Body of pancreas (tissue), 4 donors: ENCODE results near the gene MIR17HG. TPM values are rescaled to one million over a fixed set of nuclear protein-coding genes. Genes with fewer than 3 reads are reported as not detected.
A peak's percentile ranks its signal among the peaks of the same experiment; 100 is the strongest.

ENCODE experiments used
- ATAC-seq: fragments of 150-250 bp; one replicate; pipeline ENCODE4 v1.9.1; 2016
- DNase-seq, 4 donors: peaks; one replicate each; pipeline ENCODE4 v3.0.0-alpha.2; 2019
- H3K27ac ChIP-seq, 4 donors: fragments of 200-600 bp; sonication (generic); 1 replicate in 3 of 4; 2 replicates in 1 of 4; pipeline versions ENCODE4 v1.5.1 to v1.6.1; 2016 to 2019; ENCODE audit warnings: mild to moderate bottlenecking in 1 of 4, mixed read lengths in 1 of 4, moderate library complexity in 1 of 4
- H3K27me3 ChIP-seq, 2 donors: fragments of 200-600 bp; sonication (generic); one replicate each; pipeline ENCODE4 v1.6.0; 2016; ENCODE audit warnings: mild to moderate bottlenecking in 1 of 2
- H3K36me3 ChIP-seq, 2 donors: fragments of 200-600 bp; sonication (generic); replicated peaks in 1 of 2; 2 replicates each; pipeline ENCODE4 v1.5.1; 2016; ENCODE audit warnings: low read depth in 2 of 2; ENCODE audit not compliant: insufficient read depth in 1 of 2
- H3K4me1 ChIP-seq: fragments of 200-600 bp; sonication (generic); one replicate; pipeline ENCODE4 v1.6.0; 2016
- H3K4me3 ChIP-seq, 2 donors: fragments of 200-600 bp; sonication (generic); 1 replicate in 1 of 2; 2 replicates in 1 of 2; pipeline ENCODE4 v1.5.1; 2016 to 2019
- H3K9me3 ChIP-seq, 3 donors: fragments of 200-600 bp; sonication (generic); 1 replicate in 2 of 3; 2 replicates in 1 of 3; pipeline ENCODE4 v1.5.1; 2016
- POLR2A ChIP-seq, 3 donors: fragments of 450-650 bp; IDR thresholded peaks; one replicate each; pipeline ENCODE4 v1.6.1; 2016; ENCODE audit warnings: antibody characterized with exemption in 3 of 3, mild to moderate bottlenecking in 2 of 3
- WGBS, 2 donors: methylation state at CpG; one replicate each; pipeline ENCODE4 v1.1.5; 2017; 5-methylcytosine and 5-hydroxymethylcytosine counted together
- intact Hi-C: fragments of 100-400 bp; cut with DNase I; formaldehyde crosslinking; loops from one replicate; pipeline ENCODE4 v1.15.1; 2023
- total RNA-seq, 2 donors: library from RNA; depleted of rRNA; stranded (reverse); fragments of >200 nt; gene quantifications; one replicate each; pipeline ENCODE4 v1.1.0, GENCODE V29; 2016
- TF ChIP-seq, protein P1 (sequence below), 7 experiments: fragments of 450-650 bp in 4 of 7; fragments of 200-600 bp in 3 of 7; sonication (generic) in 3 of 7; IDR thresholded peaks; one replicate each; pipeline ENCODE4 v1.5.1; 2016 to 2019; ENCODE audit warnings: antibody characterized with exemption in 7 of 7

The MIR17HG gene
- total RNA-seq, 2 donors from 2014 or later, result 7.5 to 9.6 TPM

DNA sequence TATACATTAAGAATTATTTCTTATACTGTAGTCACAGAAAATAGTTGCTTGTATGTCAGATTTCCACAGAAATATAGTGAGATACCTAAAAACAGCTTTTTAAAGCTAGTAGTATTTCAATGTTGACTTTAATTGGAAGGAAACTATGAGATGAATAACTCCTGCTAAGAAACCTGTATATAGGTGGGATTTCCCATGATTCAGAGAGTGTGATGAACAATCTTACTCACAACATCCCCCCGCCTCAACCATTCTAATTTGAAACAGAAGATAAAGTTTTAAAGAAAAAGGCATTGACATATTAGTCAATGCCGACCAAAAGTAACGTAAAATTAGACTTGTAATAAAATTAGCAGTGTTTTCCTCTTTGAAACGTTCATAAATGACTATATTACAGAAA, 1.4 kb upstream of the MIR17HG start:
- Histone ChIP-seq H3K27me3 (peaks cover 0 to 5% of the 10 kb centered on the region in 2 donors), H3K4me3 (no peak overlapping the region), H3K36me3 (peaks cover 0 to 1% of the 10 kb centered on the region in 2 donors), H3K27ac (no peak overlapping the region), H3K4me1 (peaks cover 26% of the 10 kb centered on the region), H3K9me3 (no peaks in the 10 kb centered on the region)
- TF ChIP-seq, protein P1, sequence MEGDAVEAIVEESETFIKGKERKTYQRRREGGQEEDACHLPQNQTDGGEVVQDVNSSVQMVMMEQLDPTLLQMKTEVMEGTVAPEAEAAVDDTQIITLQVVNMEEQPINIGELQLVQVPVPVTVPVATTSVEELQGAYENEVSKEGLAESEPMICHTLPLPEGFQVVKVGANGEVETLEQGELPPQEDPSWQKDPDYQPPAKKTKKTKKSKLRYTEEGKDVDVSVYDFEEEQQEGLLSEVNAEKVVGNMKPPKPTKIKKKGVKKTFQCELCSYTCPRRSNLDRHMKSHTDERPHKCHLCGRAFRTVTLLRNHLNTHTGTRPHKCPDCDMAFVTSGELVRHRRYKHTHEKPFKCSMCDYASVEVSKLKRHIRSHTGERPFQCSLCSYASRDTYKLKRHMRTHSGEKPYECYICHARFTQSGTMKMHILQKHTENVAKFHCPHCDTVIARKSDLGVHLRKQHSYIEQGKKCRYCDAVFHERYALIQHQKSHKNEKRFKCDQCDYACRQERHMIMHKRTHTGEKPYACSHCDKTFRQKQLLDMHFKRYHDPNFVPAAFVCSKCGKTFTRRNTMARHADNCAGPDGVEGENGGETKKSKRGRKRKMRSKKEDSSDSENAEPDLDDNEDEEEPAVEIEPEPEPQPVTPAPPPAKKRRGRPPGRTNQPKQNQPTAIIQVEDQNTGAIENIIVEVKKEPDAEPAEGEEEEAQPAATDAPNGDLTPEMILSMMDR (IDR thresholded peaks at IDR 0.05), result no peak
- TF ChIP-seq POLR2A (IDR thresholded peaks at IDR 0.05), result no peak
- no peak for ATAC-seq
- intact Hi-C loops, result no loop called here
- DNase-seq, result no peak
- 70 to 71% methylated on average over 4 of the region's 4 CpGs for WGBS, 2 donors

DNA sequence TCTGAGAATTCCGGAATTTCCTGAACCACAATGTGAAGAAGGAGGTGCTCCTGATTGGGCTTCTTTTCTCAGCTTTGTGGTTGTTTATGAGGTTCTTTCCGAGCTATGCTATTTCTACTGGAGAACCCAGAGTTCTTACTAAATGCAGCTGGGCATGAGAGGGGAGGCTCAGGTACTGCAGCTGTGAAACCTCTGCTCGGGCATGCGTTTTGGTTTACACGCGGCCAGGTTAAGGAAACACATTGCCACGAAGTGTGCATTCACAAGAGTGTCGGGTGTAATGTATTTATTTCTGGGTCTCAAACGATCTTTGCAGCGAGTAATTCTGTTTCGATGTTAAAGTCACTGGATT, 661 bp upstream of the MIR17HG start:
- DNase-seq, result peak; percentile 26 to 55 (median 35)
- H3K4me3 ChIP-seq, result peak overlapping the region; percentile 31 to 43
- 1 to 2% methylated on average over 11 of the region's 11 CpGs for WGBS, 2 donors
- H3K27me3 ChIP-seq, result peaks cover 0 to 5% of the 10 kb centered on the region in 2 donors
- ATAC-seq, result peak; percentile 3
- intact Hi-C loops, result no loop called here
- no peak for TF ChIP-seq POLR2A (IDR thresholded peaks at IDR 0.05)
- TF ChIP-seq, protein P1 (IDR thresholded peaks at IDR 0.05), result no peak
- H3K4me1 ChIP-seq, result peaks cover 28% of the 10 kb centered on the region
- peak overlapping the region; percentile 92 to 99 (median 98) for H3K27ac ChIP-seq
- H3K9me3 ChIP-seq, result no peaks in the 10 kb centered on the region
- peaks cover 0 to 2% of the 10 kb centered on the region in 2 donors for H3K36me3 ChIP-seq

DNA sequence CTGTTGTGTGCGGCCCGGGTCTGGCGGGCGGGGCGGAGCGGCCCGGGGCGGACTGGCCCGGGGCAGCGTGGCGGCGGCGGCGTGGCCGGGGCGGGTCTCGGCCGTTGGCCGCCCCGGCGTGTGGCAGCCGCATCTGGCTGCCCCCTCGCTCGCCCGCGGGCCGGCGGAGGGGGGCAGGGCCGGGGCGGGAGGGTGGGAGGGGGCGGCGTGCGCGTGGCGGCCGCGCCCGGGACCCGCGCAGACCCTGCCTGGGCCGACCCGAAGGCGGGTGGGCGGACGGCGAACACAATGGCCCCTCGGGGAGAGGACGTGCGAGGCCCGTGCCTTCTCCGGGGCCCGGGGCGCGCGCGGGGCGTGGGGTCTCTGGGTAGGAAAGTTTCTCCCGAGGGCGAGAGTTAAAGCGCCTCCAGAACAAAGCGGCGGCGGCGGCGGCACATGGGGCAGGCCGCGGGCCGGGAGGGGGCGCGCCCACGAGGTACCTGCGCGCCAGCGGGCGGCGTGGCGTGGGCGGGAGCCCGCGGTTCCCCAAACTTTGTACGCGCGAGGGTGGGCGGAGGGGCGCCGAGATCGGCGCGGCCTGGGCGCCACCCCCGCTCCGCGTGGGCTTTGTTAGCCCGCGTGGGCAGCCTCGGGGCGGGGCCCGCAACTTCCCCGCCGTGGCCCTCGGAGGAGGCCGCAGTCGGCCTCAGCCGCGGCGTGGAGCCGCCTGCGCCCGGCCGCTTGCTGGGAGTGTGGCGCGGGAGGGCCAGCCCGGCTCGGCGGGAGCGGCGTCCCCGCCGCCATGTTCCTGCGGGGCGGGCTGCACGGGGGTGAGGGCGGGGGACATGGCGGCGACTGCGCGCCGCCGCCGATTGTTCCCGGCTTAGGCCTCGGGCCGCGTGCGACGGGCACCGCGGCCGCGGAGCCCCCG, 764 bp downstream of the MIR17HG start:
- DNase-seq (peak; percentile 42 to 62 (median 44)), ATAC-seq (peak; percentile 71)
- Histone ChIP-seq H3K27ac (peak overlapping the region; percentile 92 to 99 (median 98)), H3K27me3 (peaks cover 0 to 5% of the 10 kb centered on the region in 2 donors), H3K4me3 (peak overlapping the region; percentile 65 to 75), H3K9me3 (no peaks in the 10 kb centered on the region), H3K4me1 (peaks cover 29% of the 10 kb centered on the region), H3K36me3 (peaks cover 0 to 2% of the 10 kb centered on the region in 2 donors)
- WGBS, 2 donors, result 0% methylated on average over 18 to 67 of the region's 141 CpGs
- intact Hi-C loops, result no loop called here
- TF ChIP-seq, protein P1 (IDR thresholded peaks at IDR 0.05), result peak in 1 of 7 experiments; percentile 23
- TF ChIP-seq POLR2A (IDR thresholded peaks at IDR 0.05), result peak in 1 of 3 donors; percentile 18

DNA sequence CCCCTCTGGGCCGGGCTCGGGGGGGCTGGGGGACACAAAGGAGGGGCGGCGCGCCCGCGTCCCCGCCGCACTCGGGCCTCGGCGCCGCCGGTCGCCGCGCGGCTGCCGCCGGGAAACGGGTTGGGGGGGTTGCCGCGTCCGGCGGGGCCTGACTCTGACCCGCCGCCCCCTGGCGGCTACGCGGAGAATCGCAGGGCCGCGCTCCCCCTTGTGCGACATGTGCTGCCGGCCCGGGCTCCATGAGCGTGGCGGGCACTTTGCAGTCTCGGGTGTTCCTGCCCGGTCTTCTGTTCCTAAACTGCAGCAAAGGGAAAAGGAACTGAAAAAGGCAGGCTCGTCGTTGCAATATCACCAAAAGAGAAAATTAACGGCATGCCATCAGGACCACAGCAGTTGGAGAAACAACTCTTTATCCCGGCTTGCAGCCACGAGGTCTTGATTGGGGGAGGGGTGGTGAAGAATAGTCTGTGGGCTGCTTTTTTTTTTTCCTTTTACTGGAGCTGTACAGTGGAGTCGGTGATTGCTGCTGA, 1.5 kb downstream of the MIR17HG start:
- H3K27me3 ChIP-seq, result peaks cover 0 to 5% of the 10 kb centered on the region in 2 donors
- H3K36me3 ChIP-seq, result peaks cover 0 to 4% of the 10 kb centered on the region in 2 donors
- H3K27ac ChIP-seq, result peak overlapping the region; percentile 92 to 99 (median 98)
- intact Hi-C loops, result no loop called here
- H3K4me1 ChIP-seq, result peaks cover 37% of the 10 kb centered on the region
- no peaks in the 10 kb centered on the region for H3K9me3 ChIP-seq
- peak overlapping the region in 1 of 2 donors; percentile 41 for H3K4me3 ChIP-seq
- DNase-seq (peak; percentile 89 to 97 (median 92)), ATAC-seq (peak; percentile 75)
- WGBS, 2 donors, result 0 to 1% methylated on average over 23 to 44 of the region's 46 CpGs
- TF ChIP-seq POLR2A (IDR thresholded peaks at IDR 0.05), result peak in 1 of 3 donors; percentile 24
- TF ChIP-seq, protein P1 (IDR thresholded peaks at IDR 0.05), result peak; percentile 83 to 99 (median 98)
